Sigmoid colon (tissue), 3 donors: ENCODE measurements around the gene BIN1.

ENCODE experiments used
- POLR2A ChIP-seq, 2 donors: fragments of 450-650 bp; IDR thresholded peaks; one replicate each; pipeline ENCODE4 v1.6.1; 2016; ENCODE audit warnings: antibody characterized with exemption in 2 of 2, mild to moderate bottlenecking in 2 of 2, moderate library complexity in 2 of 2
- TF ChIP-seq, protein P1 (sequence below), 4 experiments: fragments of 450-650 bp in 3 of 4; fragments of 200-600 bp in 1 of 4; IDR thresholded peaks; one replicate each; pipeline ENCODE4 v1.5.1; 2016 to 2019; ENCODE audit warnings: antibody characterized with exemption in 4 of 4, mild to moderate bottlenecking in 3 of 4, moderate library complexity in 2 of 4

GRCh38 chr2:127103243-127104165 lies 3.5 kb downstream of the BIN1 start:
- TF ChIP-seq, protein P1, sequence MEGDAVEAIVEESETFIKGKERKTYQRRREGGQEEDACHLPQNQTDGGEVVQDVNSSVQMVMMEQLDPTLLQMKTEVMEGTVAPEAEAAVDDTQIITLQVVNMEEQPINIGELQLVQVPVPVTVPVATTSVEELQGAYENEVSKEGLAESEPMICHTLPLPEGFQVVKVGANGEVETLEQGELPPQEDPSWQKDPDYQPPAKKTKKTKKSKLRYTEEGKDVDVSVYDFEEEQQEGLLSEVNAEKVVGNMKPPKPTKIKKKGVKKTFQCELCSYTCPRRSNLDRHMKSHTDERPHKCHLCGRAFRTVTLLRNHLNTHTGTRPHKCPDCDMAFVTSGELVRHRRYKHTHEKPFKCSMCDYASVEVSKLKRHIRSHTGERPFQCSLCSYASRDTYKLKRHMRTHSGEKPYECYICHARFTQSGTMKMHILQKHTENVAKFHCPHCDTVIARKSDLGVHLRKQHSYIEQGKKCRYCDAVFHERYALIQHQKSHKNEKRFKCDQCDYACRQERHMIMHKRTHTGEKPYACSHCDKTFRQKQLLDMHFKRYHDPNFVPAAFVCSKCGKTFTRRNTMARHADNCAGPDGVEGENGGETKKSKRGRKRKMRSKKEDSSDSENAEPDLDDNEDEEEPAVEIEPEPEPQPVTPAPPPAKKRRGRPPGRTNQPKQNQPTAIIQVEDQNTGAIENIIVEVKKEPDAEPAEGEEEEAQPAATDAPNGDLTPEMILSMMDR (IDR thresholded peaks at IDR 0.05), result no peak
- no peak for TF ChIP-seq POLR2A (IDR thresholded peaks at IDR 0.05)
